ENCODE results near the gene UNKL.

The UNKL gene

DNA sequence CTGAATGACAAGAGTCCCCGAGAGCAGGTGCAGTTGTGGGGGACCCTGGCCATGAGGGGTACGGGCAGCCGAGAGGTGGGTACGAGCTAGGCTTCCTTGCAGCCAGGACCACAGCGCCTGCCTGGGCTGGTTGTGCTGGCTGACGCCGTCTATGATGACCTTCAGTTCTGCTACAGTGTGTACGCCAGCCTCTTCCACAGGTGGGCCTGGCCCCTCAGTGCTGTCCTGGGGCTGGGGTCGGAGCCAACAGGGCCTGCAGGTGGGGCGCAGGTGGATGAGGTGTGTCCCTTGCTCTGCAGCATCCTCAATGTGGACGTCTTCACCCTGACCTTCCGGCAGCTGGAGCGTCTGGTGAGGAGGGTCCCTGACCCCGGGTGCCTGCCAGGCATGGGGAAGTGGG is 70.0 kb downstream of the UNKL start:
- H3K4me3 ChIP-seq (ENCODE audit: control insufficient read depth, low read depth, low read length): no peak overlapping the region
- no peak for DNase-seq (ENCODE audit: low read depth)
- no peak for TF ChIP-seq CTCF (conservative IDR thresholded peaks at IDR 0.05; ENCODE audit: control insufficient read depth, insufficient read depth, low read depth, low read length)

- no peak for TF ChIP-seq CTCF (conservative IDR thresholded peaks at IDR 0.05; ENCODE audit: control insufficient read depth, insufficient read depth, low read depth, low read length)
- no peak overlapping the region for H3K4me3 ChIP-seq (ENCODE audit: control insufficient read depth, low read depth, low read length)
- DNase-seq (ENCODE audit: low read depth): no peak
Measured at GRCh38 chr16:1343428-1344242, 70.9 kb downstream of the UNKL start.

DNA sequence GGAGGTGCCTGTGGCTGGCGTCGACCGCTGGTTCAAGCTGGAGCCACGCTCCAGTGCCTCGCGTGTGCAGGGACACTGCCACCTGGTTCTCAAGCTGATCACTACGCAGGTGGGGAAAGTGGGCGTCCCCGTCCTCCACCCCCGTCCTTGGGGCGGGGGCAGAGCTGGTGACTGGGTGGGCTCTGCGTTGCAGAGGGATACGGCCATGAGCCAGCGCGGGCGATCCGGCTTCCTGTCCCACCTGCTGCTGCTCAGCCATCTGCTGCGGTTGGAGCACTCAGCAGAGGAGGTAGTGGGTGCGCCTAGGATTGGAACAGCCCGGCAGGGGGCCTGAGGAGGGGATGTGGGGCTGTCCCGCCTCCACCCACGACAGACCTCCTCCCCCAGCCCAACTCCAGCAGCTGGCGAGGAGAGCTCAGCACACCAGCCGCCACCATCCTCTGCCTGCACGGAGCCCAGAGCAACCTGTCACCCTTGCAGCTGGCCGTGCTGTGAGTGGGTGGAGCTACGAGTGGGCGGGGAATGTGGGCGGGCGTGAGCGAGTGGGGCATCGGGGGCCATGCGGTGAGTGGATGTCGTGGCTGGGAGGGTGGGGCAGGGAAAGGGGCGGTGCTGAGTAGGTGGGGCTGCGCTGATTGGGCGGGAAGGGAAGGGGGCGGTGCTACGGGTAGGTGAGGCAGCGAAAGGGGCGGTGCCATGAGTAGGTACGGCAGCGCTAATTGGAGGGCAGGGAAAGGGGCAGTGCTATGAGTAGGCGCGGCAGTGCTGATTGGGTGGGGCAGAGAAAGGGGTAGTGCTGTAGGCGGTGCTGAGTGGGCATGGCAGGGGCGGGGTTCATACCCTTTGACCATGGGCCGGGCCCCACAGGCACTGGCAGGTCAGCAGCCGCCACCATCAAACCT is 71.7 kb downstream of the UNKL start:
- TF ChIP-seq CTCF (conservative IDR thresholded peaks at IDR 0.05; ENCODE audit: control insufficient read depth, insufficient read depth, low read depth, low read length): no peak
- no peak overlapping the region for H3K4me3 ChIP-seq (ENCODE audit: control insufficient read depth, low read depth, low read length)
- peak; percentile 82 for DNase-seq (ENCODE audit: low read depth)

- H3K4me3 ChIP-seq (ENCODE audit: control insufficient read depth, low read depth, low read length): no peak overlapping the region
- no peak for DNase-seq (ENCODE audit: low read depth)
Measured at GRCh38 chr16:1341495-1342420, 72.7 kb downstream of the UNKL start.

GRCh38 chr16:1340730-1341494 is 73.6 kb downstream of the UNKL start:
- no peak for DNase-seq (ENCODE audit: low read depth)
- no peak overlapping the region for H3K4me3 ChIP-seq (ENCODE audit: control insufficient read depth, low read depth, low read length)
- no peak for TF ChIP-seq CTCF (conservative IDR thresholded peaks at IDR 0.05; ENCODE audit: control insufficient read depth, insufficient read depth, low read depth, low read length)

More at GRCh38 chr16:1341495-1342420, 72.7 kb downstream of the UNKL start:
- TF ChIP-seq CTCF (conservative IDR thresholded peaks at IDR 0.05; ENCODE audit: control insufficient read depth, insufficient read depth, low read depth, low read length): no peak
